Cerebellar cortex (tissue), 1 donor: ENCODE measurements around the gene OR2D2.
"Not testable (repeated sequence)": the region's sequence is repeated elsewhere in the genome, so short reads cannot be mapped to it uniquely, and the experiment has no call there.

Experiments
- DNase-seq: peaks from one replicate; pipeline ENCODE4 v3.0.0-alpha.2; 2015; ENCODE audit warnings: low spot score

OR2D2 gene

DNA sequence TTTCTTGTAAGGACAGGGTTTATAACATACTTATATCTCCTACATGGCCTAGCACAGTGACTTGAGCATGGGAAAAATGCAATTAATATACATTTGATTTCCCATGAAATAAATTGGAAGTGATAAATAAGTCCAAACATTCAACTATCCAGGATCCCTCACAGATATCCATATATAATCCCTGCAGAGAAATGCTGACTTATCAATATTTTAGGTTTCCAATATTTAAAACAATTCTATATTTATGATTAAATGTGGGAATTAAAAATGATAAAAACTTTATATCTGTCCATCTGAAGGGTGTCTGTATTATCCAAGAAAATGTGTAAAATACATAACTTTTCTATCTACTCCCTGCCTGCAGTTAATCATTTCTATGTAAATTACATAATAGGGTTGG lies 9.5 kb downstream of the OR2D2 start:
- DNase-seq, result no peak

DNA sequence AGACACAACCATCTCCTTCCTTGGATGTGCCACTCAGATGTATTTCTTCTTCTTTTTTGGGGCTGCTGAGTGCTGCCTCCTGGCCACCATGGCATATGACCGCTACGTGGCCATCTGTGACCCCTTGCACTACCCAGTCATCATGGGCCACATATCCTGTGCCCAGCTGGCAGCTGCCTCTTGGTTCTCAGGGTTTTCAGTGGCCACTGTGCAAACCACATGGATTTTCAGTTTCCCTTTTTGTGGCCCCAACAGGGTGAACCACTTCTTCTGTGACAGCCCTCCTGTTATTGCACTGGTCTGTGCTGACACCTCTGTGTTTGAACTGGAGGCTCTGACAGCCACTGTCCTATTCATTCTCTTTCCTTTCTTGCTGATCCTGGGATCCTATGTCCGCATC lies 15.4 kb downstream of the OR2D2 start:
- DNase-seq, result no peak

DNA sequence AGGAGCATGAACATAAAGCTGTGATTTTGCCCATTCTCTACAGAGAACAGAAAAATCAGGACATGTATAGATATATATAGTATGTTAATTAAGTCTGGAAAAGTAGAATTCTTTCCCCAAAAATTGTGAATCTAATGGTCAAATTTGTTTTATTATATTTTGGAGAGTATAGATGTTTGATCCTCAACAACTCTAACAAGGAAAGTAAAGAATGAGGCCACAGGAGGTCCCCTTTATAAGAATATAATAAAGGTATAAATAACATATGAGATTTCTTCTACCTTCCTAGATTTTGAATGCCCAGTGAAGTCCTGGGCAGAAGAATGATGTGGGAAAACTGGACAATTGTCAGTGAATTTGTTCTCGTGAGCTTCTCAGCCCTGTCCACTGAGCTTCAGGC lies 16.0 kb downstream of the OR2D2 start, which contains the start of gene OR10A4:
TSS of gene OR10A4 (plus strand) at position 301 of the 400 bp plus-strand sequence. CDS start at position 324, 23 bp downstream.
- DNase-seq, result no peak

DNA sequence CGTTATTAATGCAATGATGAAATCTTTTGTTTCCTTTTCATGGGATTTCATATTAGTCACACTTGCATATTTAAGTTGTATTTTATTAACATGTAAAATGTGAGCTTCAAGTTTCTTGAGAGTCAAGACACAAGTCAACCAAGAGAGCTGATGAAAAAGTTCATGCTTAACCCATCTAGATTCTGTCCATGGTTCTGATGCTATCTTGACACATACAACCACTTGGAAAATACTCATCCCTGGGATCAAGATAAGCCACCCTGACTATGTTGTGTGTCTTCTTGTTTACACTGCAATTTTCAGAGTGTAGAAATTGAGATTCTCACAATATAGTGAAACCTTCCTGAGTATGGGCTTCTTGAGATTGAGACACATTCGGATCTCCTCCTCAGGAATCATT lies 16.5 kb downstream of the OR2D2 start:
- DNase-seq, result no peak

DNA sequence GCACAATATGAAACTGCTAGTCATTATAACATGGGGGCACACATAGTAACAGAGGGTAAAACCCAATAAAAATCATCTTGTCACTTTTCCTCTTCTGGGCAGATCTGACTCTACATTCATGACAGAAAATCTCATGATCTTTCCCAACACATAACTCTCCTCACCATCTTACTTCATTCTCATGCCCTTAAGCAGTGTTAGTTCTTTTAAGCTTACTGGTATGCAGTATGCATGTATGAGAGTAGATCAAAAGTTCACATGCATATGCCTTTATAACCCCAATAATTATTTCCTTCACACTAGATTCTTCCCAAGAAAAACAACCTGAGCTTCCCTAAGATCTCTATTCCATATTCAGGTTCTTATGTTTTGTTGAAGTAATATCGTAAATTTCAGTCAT lies 21.0 kb downstream of the OR2D2 start:
- no peak for DNase-seq

DNA sequence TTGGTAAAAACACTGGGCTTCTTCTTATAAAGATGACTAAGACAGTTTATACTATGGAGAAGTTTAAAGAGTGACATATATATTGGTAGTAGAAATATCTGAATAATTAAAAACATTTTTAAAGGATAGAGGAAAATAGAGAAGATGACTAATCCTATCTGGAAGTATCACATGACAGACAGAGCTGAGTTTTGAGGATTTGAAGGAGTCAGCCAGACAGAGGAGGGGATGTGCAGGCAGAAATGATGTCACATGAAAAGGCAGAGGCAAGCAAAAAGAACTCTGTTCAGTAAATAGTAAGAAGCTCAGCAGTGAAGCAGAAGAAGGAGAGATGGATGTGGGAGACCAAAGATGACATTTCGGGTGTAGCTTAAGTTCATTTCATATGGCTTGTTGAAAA lies 27.9 kb downstream of the OR2D2 start:
- DNase-seq, result no peak

DNA sequence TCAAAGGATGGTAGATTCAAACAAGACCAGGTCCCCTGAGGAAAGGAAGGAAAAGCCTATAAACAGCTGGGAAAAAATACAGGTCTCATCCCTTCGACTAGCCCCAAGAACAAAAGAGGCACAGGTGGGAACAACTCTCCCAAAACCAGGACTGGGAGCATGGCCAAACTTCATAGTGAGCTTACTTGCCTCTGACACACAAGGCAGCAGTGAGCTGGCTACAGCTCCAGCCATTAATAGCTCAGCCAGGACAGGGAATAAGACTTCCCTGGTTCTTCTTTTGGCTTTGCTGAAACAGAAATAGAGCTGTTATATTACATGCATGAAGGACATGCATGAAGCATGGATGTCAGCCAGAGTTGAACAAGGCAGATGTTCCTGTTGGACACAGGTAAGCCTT lies 29.3 kb downstream of the OR2D2 start, which contains the start of gene OR10A2:
TSS of gene OR10A2 (plus strand) at position 97 of the 400 bp plus-strand sequence. CDS start 6,698 bp downstream, outside the sequence.
- DNase-seq, result peak; percentile 75

DNA sequence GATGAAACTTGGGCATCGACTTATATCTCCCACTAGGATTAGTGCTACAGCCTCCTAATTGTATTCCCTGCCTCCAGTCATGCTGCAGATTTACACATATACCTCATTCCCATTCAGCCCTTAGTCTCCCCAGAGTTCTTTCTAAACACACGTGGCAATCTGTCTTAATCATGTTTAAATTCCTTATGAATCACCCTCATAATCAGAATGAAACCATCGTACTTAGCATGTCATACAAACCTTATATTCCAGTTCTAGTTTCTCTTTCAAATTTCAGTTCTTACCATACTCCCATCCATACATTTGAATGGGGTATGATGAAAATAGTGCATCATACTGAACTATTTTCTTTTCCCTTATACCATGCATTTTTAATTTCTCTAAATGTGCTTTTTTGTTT lies 35.4 kb downstream of the OR2D2 start:
- no peak for DNase-seq

DNA sequence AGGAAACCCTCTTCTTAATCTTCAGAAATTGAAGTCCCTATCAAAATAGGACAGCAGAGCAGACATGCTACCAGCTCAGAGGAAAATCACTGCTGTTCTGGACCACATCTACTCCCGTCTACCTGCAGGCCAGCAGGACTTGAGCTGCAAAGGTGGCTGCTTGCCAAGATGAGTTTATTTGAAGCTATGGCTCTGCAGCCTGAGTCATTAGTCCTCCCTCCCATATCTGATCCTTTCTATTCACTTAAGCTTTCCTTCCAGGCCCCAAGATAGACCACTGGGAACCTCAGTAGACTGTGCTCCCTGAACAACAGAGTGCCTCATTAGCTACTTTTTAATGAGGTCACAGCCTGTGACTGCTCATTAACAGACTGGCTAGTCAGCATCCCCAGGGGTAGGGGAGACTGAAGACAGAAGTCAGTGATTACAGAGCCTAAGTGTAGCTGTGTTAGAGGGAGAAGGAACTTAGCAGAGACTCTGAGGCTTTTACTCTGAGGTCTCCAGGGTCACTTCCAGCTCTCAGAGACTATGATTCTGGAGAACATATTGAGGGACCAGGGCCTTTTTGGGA lies 36.2 kb downstream of the OR2D2 start:
- peak; percentile 1 for DNase-seq

DNA sequence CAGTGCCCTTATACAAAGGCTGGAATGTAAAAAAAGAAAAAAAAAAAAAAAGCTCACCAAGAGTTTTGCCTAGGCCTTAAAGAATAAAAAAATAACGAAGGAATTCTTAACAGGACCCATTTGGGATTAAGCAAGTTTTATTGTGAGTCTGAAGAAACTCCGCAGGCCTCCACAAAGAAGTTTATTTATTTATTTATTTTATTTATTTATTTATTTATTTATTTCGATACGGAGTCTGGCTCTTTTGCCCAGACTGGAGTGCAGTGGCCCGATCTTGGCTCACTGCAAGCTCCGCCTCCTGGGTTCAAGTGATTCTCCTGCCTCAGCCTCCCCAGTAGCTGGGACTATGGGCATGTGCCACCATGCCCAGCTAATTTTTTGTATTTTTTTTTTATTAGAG lies 37.5 kb downstream of the OR2D2 start:
- not testable (repeated sequence) for DNase-seq

DNA sequence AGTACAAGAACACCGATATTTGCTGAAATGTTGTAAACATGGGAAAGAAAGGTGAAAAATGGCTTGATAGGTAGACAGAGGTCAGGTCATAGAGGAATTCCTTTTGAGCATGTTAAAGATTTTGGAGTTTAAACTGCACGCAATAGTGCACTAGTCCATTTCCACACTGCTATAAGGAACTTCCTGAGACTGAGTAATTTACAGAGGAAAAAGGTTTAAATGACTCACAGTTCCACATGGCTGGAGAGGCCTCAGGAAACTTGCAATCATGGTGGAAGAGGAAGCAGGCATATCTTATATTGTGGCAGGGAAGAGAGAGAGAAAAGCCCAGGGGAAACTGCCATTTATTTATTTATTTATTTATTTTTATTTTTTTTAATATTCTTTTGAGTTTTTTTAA lies 41.8 kb downstream of the OR2D2 start:
- no peak for DNase-seq

DNA sequence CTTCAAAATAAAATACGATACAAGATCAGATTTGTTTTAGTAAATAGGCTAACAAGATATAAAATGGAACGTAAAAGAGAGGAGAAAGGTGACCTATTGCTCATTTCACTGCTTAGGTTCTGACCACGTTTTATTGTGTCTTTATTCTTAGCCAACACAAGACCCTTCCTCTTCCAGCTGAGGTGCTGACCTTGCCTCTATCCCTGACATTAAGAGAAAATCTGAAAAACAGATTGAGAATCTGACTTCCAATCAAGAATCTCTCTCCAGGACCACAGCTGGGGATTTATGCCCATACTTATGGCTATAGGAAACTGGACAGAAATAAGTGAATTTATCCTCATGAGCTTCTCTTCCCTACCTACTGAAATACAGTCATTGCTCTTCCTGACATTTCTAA lies 46.9 kb downstream of the OR2D2 start, which contains the start of gene OR10A5:
TSS of gene OR10A5 (plus strand) at position 301 of the 400 bp plus-strand sequence. CDS start at position 301, 0 bp downstream.
- no peak for DNase-seq

DNA sequence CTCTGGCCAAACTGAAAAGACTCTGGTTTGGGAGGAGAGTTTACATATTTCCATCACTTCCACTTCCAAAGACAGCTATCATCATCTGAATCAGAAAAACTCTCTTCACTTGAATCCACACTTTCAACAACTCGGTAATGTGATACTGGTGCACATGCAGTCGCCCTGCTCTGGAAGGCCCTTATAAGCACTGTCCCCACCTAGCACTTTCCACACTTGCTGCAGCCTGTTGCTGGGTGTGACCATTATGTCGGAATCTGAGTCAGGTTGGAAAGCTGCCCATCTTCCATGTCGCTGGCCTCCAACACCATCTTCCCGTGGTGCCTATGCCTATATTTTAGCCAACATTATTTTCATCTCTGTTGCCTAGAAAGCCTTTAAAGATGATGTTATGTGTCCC lies 47.9 kb downstream of the OR2D2 start:
- no peak for DNase-seq

DNA sequence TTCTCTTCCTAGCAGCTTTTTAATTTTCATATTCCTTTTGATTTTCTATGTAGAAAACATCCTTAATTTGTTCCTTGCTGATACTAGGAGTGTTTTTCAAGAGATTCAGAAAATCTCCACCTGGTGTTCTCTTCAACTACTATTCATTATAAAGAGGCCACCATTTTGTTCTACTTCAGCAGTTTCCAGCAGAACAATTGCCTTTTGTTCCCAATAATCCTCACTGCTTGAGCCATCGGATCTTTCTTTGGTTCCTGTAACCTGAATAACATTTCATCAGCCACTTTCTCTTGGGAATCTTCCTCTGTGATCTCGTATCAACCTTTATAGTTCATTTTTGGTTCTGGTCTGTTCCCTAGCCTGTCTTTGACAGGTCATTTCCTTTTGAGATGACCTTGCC lies 48.6 kb downstream of the OR2D2 start:
- no peak for DNase-seq

DNA sequence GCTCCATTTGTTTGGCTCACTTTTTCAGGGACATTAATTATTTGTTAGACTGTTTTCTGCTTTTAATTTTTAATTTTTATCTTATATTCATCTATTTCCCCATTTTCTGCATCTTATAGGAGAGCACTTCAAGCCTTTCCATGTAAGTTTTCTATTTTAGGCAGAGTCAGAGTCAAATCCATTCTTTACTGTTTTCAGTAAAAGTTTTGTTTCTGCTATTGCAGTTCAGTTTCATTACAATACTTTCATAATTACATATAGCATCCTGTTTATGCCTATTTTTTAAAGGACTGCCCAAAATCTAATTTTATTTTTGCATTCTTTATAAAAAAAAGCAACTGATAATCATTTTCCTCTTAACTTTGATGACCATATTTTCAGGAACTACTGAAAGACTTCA lies 50.6 kb downstream of the OR2D2 start:
- DNase-seq, result no peak
